H1 (cell line): ENCODE measurements around the gene ZNF516. TPM values are rescaled to one million over a fixed set of nuclear protein-coding genes. Genes with fewer than 3 reads are reported as not detected.

ENCODE experiments used
- CTCF ChIA-PET: fragments of 300-600 bp; sonication (Branson Sonifier 250); formaldehyde crosslinking; loops from one replicate; lab custom pipeline; 2021; ENCODE audit not compliant: partially characterized antibody; lab: Charles Lee
- POLR2A ChIA-PET: fragments of 300-600 bp; sonication (Branson Sonifier 250); formaldehyde crosslinking; loops from one replicate; lab custom pipeline; 2021; ENCODE audit warnings: inconsistent platforms; ENCODE audit not compliant: partially characterized antibody; lab: Charles Lee
- DNase-seq, 2 experiments: peaks; one replicate each; pipeline versions ENCODE4 v3.0.0 to v3.0.0-alpha.2; 2010 to 2022; ENCODE audit warnings: low spot score in 2 of 2, low read depth in 1 of 2, mixed read lengths in 1 of 2
- FAIRE-seq: peaks from 2 replicates; lab custom pipeline; 2011; peaks lifted over from hg19 to GRCh38; lab: Jason Lieb, UNC
- H2AFZ ChIP-seq: 2 replicates; pipeline ENCODE4 v1.8.1; 2012; ENCODE audit warnings: low read length, inconsistent platforms
- H2AK5ac ChIP-seq: 2 replicates; pipeline ENCODE4 v1.6.1; 2013; ENCODE audit warnings: low read depth, low read length
- H2BK120ac ChIP-seq: replicated peaks from 2 replicates; pipeline ENCODE3; 2013; ENCODE audit warnings: low read depth, low read length, inconsistent platforms
- H2BK12ac ChIP-seq: 2 replicates; pipeline ENCODE4 v1.6.1; 2013; ENCODE audit warnings: low read depth, low read length
- H2BK15ac ChIP-seq: 2 replicates; pipeline ENCODE4 v1.6.1; 2013; ENCODE audit warnings: low read length
- H2BK20ac ChIP-seq: 2 replicates; pipeline ENCODE4 v1.6.1; 2013; ENCODE audit warnings: low read length
- H2BK5ac ChIP-seq: 2 replicates; pipeline ENCODE4 v1.6.1; 2013; ENCODE audit warnings: low read depth, low read length
- H3K14ac ChIP-seq: 2 replicates; pipeline ENCODE4 v1.6.1; 2013; ENCODE audit warnings: inconsistent platforms; ENCODE audit not compliant: insufficient read length
- H3K18ac ChIP-seq: 2 replicates; pipeline ENCODE4 v1.6.1; 2013; ENCODE audit warnings: low read length; ENCODE audit errors: extremely low read depth
- H3K23ac ChIP-seq: 2 replicates; pipeline ENCODE4 v1.6.1; 2013; ENCODE audit warnings: inconsistent platforms; ENCODE audit not compliant: insufficient read length
- H3K23me2 ChIP-seq: 2 replicates; pipeline ENCODE4 v1.6.1; 2013; ENCODE audit warnings: low read depth, low read length
- H3K27ac ChIP-seq: 2 replicates; pipeline ENCODE4 v1.6.1; 2011; ENCODE audit warnings: low read depth, low read length, inconsistent platforms
- H3K27me3 ChIP-seq, 4 experiments: replicated peaks in 1 of 4; 1 replicate in 1 of 4; 2 replicates in 3 of 4; pipeline versions ENCODE4 v1.6.1 to v1.8.1; 2011 to 2013; ENCODE audit warnings: low read length in 3 of 4, mild to moderate bottlenecking in 3 of 4, inconsistent platforms in 2 of 4, mixed read lengths in 2 of 4, moderate library complexity in 1 of 4; ENCODE audit not compliant: control insufficient read depth in 3 of 4, insufficient read depth in 3 of 4; ENCODE audit errors: extremely low read depth in 1 of 4
- H3K36me3 ChIP-seq, 4 experiments: 2 replicates each; pipeline versions ENCODE4 v1.6.1 to v1.8.1; 2011 to 2013; ENCODE audit warnings: mild to moderate bottlenecking in 4 of 4, low read length in 3 of 4, moderate library complexity in 2 of 4, control low read depth in 1 of 4, inconsistent platforms in 1 of 4; ENCODE audit not compliant: insufficient read depth in 4 of 4, control insufficient read depth in 2 of 4
- H3K4ac ChIP-seq: replicated peaks from 2 replicates; pipeline ENCODE3; 2013; ENCODE audit warnings: low read length, low read depth, mixed read lengths, inconsistent platforms; ENCODE audit not compliant: insufficient read length
- H3K4me1 ChIP-seq, 4 experiments: replicated peaks in 1 of 4; 1 replicate in 1 of 4; 2 replicates in 3 of 4; pipeline versions ENCODE4 v1.6.1 to v1.8.1; 2011 to 2013; ENCODE audit warnings: low read length in 3 of 4, inconsistent platforms in 2 of 4, mixed read lengths in 1 of 4; ENCODE audit not compliant: insufficient read depth in 4 of 4, control insufficient read depth in 3 of 4
- H3K4me2 ChIP-seq, 2 experiments: 2 replicates each; pipeline versions ENCODE4 v1.6.1 to v1.8.1; 2011 to 2013; ENCODE audit warnings: low read depth in 2 of 2, low read length in 2 of 2, control low read depth in 1 of 2, inconsistent platforms in 1 of 2, mild to moderate bottlenecking in 1 of 2; ENCODE audit not compliant: insufficient read depth in 1 of 2
- H3K4me3 ChIP-seq, 4 experiments: fragments of 200-600, 300-600 bp in 1 of 4; sonication (generic), shearing (Covaris generic), sonication (Bioruptor Twin) in 1 of 4; 2 replicates each; pipeline versions ENCODE4 v1.5.1 to v1.8.1; 2011 to 2016; ENCODE audit warnings: low read length in 4 of 4, low read depth in 3 of 4, control low read depth in 2 of 4, inconsistent platforms in 2 of 4, mild to moderate bottlenecking in 2 of 4, mixed read lengths in 1 of 4, moderate library complexity in 1 of 4; ENCODE audit not compliant: insufficient read depth in 2 of 4; ENCODE audit errors: extremely low read depth in 1 of 4
- H3K56ac ChIP-seq: replicated peaks from 2 replicates; pipeline ENCODE3; 2013; ENCODE audit warnings: low read depth, mild to moderate bottlenecking, mixed read lengths, low read length, inconsistent platforms; ENCODE audit not compliant: insufficient read length
- H3K79me1 ChIP-seq: 2 replicates; pipeline ENCODE4 v1.6.1; 2013; ENCODE audit warnings: low read depth, low read length, control low read depth
- H3K79me2 ChIP-seq, 2 experiments: 2 replicates each; pipeline versions ENCODE4 v1.6.1 to v1.8.1; 2012 to 2013; ENCODE audit warnings: low read length in 2 of 2, mild to moderate bottlenecking in 2 of 2, inconsistent platforms in 1 of 2; ENCODE audit not compliant: insufficient read depth in 2 of 2, control insufficient read depth in 1 of 2
- H3K9ac ChIP-seq, 4 experiments: replicated peaks in 1 of 4; 1 replicate in 1 of 4; 2 replicates in 3 of 4; pipeline versions ENCODE4 v1.6.1 to v1.8.1; 2011 to 2013; ENCODE audit warnings: low read depth in 3 of 4, low read length in 3 of 4, control low read depth in 2 of 4, mild to moderate bottlenecking in 2 of 4, moderate library complexity in 2 of 4, inconsistent platforms in 1 of 4; ENCODE audit errors: extremely low read depth in 1 of 4
- H3K9me3 ChIP-seq, 2 experiments: 2 replicates each; pipeline versions ENCODE4 v1.6.1 to v1.8.1; 2012 to 2013; ENCODE audit warnings: mild to moderate bottlenecking in 2 of 2, moderate library complexity in 2 of 2, control low read depth in 1 of 2, inconsistent platforms in 1 of 2, low read depth in 1 of 2, low read length in 1 of 2, mixed read lengths in 1 of 2; ENCODE audit not compliant: insufficient read depth in 2 of 2
- H4K20me1 ChIP-seq, 2 experiments: replicated peaks in 1 of 2; 2 replicates each; pipeline versions ENCODE3 to v1.8.1; 2011 to 2013; ENCODE audit warnings: inconsistent platforms in 2 of 2, low read length in 2 of 2, mild to moderate bottlenecking in 1 of 2; ENCODE audit not compliant: insufficient read depth in 2 of 2, control insufficient read depth in 1 of 2
- H4K5ac ChIP-seq: 2 replicates; pipeline ENCODE4 v1.6.1; 2013; ENCODE audit warnings: low read length, low read depth, mixed read lengths, inconsistent platforms; ENCODE audit not compliant: insufficient read length
- H4K8ac ChIP-seq: 2 replicates; pipeline ENCODE4 v1.8.0; 2013; ENCODE audit warnings: mild to moderate bottlenecking, moderate library complexity, low read length, inconsistent platforms; ENCODE audit not compliant: insufficient read depth; ENCODE audit errors: extremely low read depth
- H4K91ac ChIP-seq: replicated peaks from 2 replicates; pipeline ENCODE3; 2013; ENCODE audit warnings: low read length, mixed read lengths, inconsistent platforms; ENCODE audit not compliant: insufficient read length
- CBX8 ChIP-seq: fragments of 300-800, 300-1000 bp; sonication (generic); IDR thresholded peaks from 2 replicates; pipeline ENCODE4 v1.7.1; 2016; ENCODE audit warnings: low read depth, low read length, borderline replicate concordance
- CEBPB ChIP-seq: IDR thresholded peaks from 2 replicates; pipeline ENCODE4 v1.6.1; 2012; ENCODE audit warnings: low read depth, low read length
- CREB1 ChIP-seq: IDR thresholded peaks from 2 replicates; pipeline ENCODE4 v1.6.1; 2012; ENCODE audit warnings: inconsistent platforms
- E2F6 ChIP-seq: IDR thresholded peaks from 2 replicates; pipeline ENCODE4 v1.6.1; 2012; ENCODE audit warnings: inconsistent platforms
- JUN ChIP-seq: IDR thresholded peaks from 2 replicates; pipeline ENCODE4 v1.6.1; 2011; ENCODE audit warnings: low read depth, mild to moderate bottlenecking, improper control_type of control experiment, low read length
- KDM5A ChIP-seq: fragments of 200-600 bp; IDR thresholded peaks from 2 replicates; pipeline ENCODE4 v1.7.1; 2012; ENCODE audit warnings: mild to moderate bottlenecking, low read length, inconsistent platforms, mixed read lengths
- POLR2A ChIP-seq, 2 experiments: IDR thresholded peaks; 1 replicate in 1 of 2; 2 replicates in 1 of 2; pipeline ENCODE4 v1.6.1; 2011; ENCODE audit warnings: low read depth in 2 of 2, low read length in 2 of 2, mild to moderate bottlenecking in 2 of 2; ENCODE audit errors: control extremely low read depth in 1 of 2
- RBBP5 ChIP-seq: IDR thresholded peaks from 2 replicates; pipeline ENCODE4 v1.7.1; 2012; ENCODE audit warnings: low read depth, mild to moderate bottlenecking, inconsistent platforms, low read length, moderate library complexity, borderline replicate concordance
- SAP30 ChIP-seq: fragments of 300-600 bp; sonication (generic); IDR thresholded peaks from 2 replicates; pipeline ENCODE4 v1.7.1; 2012; ENCODE audit warnings: low read length, moderate library complexity, mild to moderate bottlenecking, inconsistent platforms; ENCODE audit not compliant: insufficient read depth, insufficient replicate concordance
- SIRT6 ChIP-seq: IDR thresholded peaks from one replicate; pipeline ENCODE4 v1.7.1; 2012; ENCODE audit warnings: low read length, inconsistent platforms
- TBP ChIP-seq: IDR thresholded peaks from 2 replicates; pipeline ENCODE4 v1.6.1; 2011; ENCODE audit warnings: low read depth, low read length, improper control_type of control experiment
- WGBS, 2 experiments: shearing (Covaris generic) in 1 of 2; methylation state at CpG; one replicate each; pipeline versions ENCODE4 v1.1.6 to v1.1.7; 2013 to 2015; ENCODE audit warnings: low lambda C conversion rate in 2 of 2, mixed read lengths in 2 of 2, inconsistent platforms in 1 of 2, low coverage in 1 of 2, missing lambda C conversion rate in 1 of 2; ENCODE audit not compliant: insufficient replicate concordance in 2 of 2, insufficient coverage in 1 of 2, insufficient read length in 1 of 2; ENCODE audit errors: extremely low coverage in 1 of 2, missing lambda C conversion rate in 1 of 2; 5-methylcytosine and 5-hydroxymethylcytosine counted together
- polyA plus RNA-seq, 7 experiments: library from polyadenylated mRNA; depleted of rRNA in 3 of 7; stranded (reverse) in 5 of 7; unstranded in 2 of 7; fragments of >200 nt in 5 of 7; fragments of 200-250 nt in 2 of 7; gene quantifications; 1 replicate in 5 of 7; 2 replicates in 1 of 7; 4 replicates in 1 of 7; pipeline versions ENCODE4 v1.2.1 to v1.2.3, GENCODE V29; 2011 to 2013; ENCODE audit warnings: missing spikeins in 2 of 7, mixed read lengths in 2 of 7
- total RNA-seq: library from RNA; stranded (reverse); fragmentation: NEBNext Ultra II Directional; extraction: Animal tissue kit (Norgen Biotek cat#: 25700); gene quantifications from 2 replicates; pipeline ENCODE4 v1.2.1, GENCODE V29; 2021

Gene ZNF516
- total and polyA plus RNA-seq, 2 of the 8 experiments (the other 6 are each of a cell fraction or from before 2014, with no cell fraction given), result 7.3 to 17.0 TPM

GRCh38 chr18:76502551-76502950, 7.5 kb upstream of the ZNF516 start:
- Histone ChIP-seq H2BK120ac (no peak overlapping the region), H3K9me3 (no peaks in the 10 kb centered on the region), H3K27ac (no peak overlapping the region), H3K79me1 (no peaks in the 10 kb centered on the region), H4K91ac (no peak overlapping the region), H4K20me1 (no peaks in the 10 kb centered on the region), H3K18ac (no peak overlapping the region), H3K4me1 (peaks cover 0 to 5% (median 4%) of the 10 kb centered on the region in 4 experiments; a peak in 3 of 7 replicates), H2BK5ac (no peak overlapping the region), H4K5ac (no peak overlapping the region), H3K9ac (no peak overlapping the region), H2BK12ac (no peak overlapping the region), H3K4ac (no peak overlapping the region), H3K14ac (no peak overlapping the region), H3K27me3 (peaks cover 2 to 3% (median 2%) of the 10 kb centered on the region in 4 experiments; a peak in 4 of 7 replicates), H3K23ac (no peak overlapping the region), H2AFZ (no peak overlapping the region), H2BK20ac (no peak overlapping the region), H3K36me3 (no peaks in the 10 kb centered on the region), H3K79me2 (no peaks in the 10 kb centered on the region), H3K56ac (no peak overlapping the region), H2AK5ac (no peak overlapping the region), H3K4me3 (no peak overlapping the region), H3K23me2 (no peaks in the 10 kb centered on the region), H3K4me2 (no peak overlapping the region), H4K8ac (no peak overlapping the region), H2BK15ac (no peak overlapping the region)
- FAIRE-seq, result no peak
- CTCF ChIA-PET, result interaction anchor here (1.1 to 1.5 kb wide), 3 partner anchors 20 to 66 kb away, joined by 3 to 4 read pairs (median 3); no protein-coding TSS in a partner anchor
- POLR2A ChIA-PET, result interaction anchor here (0.6 to 2.0 kb wide), 2 partner anchors 9 to 17 kb away, joined by 3 to 14 read pairs; partner anchors contain the start of gene ZNF516
- no peak for DNase-seq
- TF ChIP-seq SAP30 (no peak), CEBPB (no peak), E2F6 (no peak), CREB1 (no peak), RBBP5 (no peak), TBP (no peak), CBX8 (no peak), KDM5A (no peak), SIRT6 (no peak), JUN (no peak), POLR2A (IDR thresholded peaks at IDR 0.05; ENCODE audit: control extremely low read depth in 1 of 2, low read depth in 2 of 2, low read length in 2 of 2) (no peak)
- 88% methylated on average over 7 of the region's 7 CpGs; no CpG with 5 or more reads in 1 of the 2 experiments for WGBS, 2 experiments
